ENCODE data around the gene SIRT7. TPM values are rescaled to one million over a fixed set of nuclear protein-coding genes. Genes with fewer than 3 reads are reported as not detected.
"Not testable (repeated sequence)": the region's sequence is repeated elsewhere in the genome, so short reads cannot be mapped to it uniquely, and the experiment has no call there.

SIRT7 gene
- total RNA-seq, 1 experiment from 2014 or later, result 51.6 TPM

- H3K4me3 ChIP-seq (ENCODE audit: low read length), result no peak overlapping the region
- no peaks in the 10 kb centered on the region for H3K36me3 ChIP-seq (ENCODE audit: low read depth, low read length)
- no peak overlapping the region for H2AFZ ChIP-seq (ENCODE audit: low read length)
- H3K79me2 ChIP-seq (ENCODE audit: low read length), result no peaks in the 10 kb centered on the region
- no peak overlapping the region for H3K4me2 ChIP-seq (ENCODE audit: low read length)
- intact Hi-C loops (cut with micrococcal nuclease), result no loop called here
- POLR2A ChIA-PET (ENCODE audit: unreplicated experiment), result no interaction called here
- no peaks in the 10 kb centered on the region for H3K9me2 ChIP-seq (replicated peaks; ENCODE audit: low read length)
- no TSS peak for BruUV-seq (replicated peaks)
- TF ChIP-seq CTCF (conservative IDR thresholded peaks at IDR 0.05; ENCODE audit: low read depth, low read length) (no peak), EZH2phosphoT487 (IDR thresholded peaks at IDR 0.05; ENCODE audit: borderline replicate concordance, low read length) (no peak), EZH2 (IDR thresholded peaks at IDR 0.05; ENCODE audit: low read length, unreplicated experiment) (no peak)
- ATAC-seq (no peak), DNase-seq (no peak)
- H3K9me3 ChIP-seq (ENCODE audit: low read length), result no peaks in the 10 kb centered on the region
- no peak overlapping the region for H3K9ac ChIP-seq (ENCODE audit: low read length)
- H3K27ac ChIP-seq (ENCODE audit: low read length), result no peak overlapping the region
- CTCF ChIA-PET, result interaction anchor here (0.7 kb wide), 1 partner anchor 78 kb away, joined by 3 read pairs; no protein-coding TSS in a partner anchor
- no peaks in the 10 kb centered on the region for H3K4me1 ChIP-seq (ENCODE audit: insufficient read depth, low read length)
- no peaks in the 10 kb centered on the region for H4K20me1 ChIP-seq (ENCODE audit: low read length)
- H3K27me3 ChIP-seq (ENCODE audit: low read length), result peaks cover 11% of the 10 kb centered on the region
- H3F3A ChIP-seq (ENCODE audit: low read length, unreplicated experiment), result no peaks in the 10 kb centered on the region
These were observed 36.4 kb upstream of the SIRT7 start for GRCh38 chr17:81954131-81955057.

GRCh38 chr17:81953443-81953842 is 35.5 kb upstream of the SIRT7 start:
- H3K9me2 ChIP-seq (replicated peaks; ENCODE audit: low read length); H3K27ac ChIP-seq (ENCODE audit: low read length); H3F3A ChIP-seq (ENCODE audit: low read length, unreplicated experiment); H2AFZ ChIP-seq (ENCODE audit: low read length); intact Hi-C loops (cut with micrococcal nuclease); H3K9ac ChIP-seq (ENCODE audit: low read length); H3K79me2 ChIP-seq (ENCODE audit: low read length); H3K36me3 ChIP-seq (ENCODE audit: low read depth, low read length); POLR2A ChIA-PET (ENCODE audit: unreplicated experiment); H3K27me3 ChIP-seq (ENCODE audit: low read length); ATAC-seq; H3K4me1 ChIP-seq (ENCODE audit: insufficient read depth, low read length); H3K4me2 ChIP-seq (ENCODE audit: low read length); H3K9me3 ChIP-seq (ENCODE audit: low read length); BruUV-seq (replicated peaks); DNase-seq; H3K4me3 ChIP-seq (ENCODE audit: low read length); H4K20me1 ChIP-seq (ENCODE audit: low read length); CTCF ChIA-PET: not testable (repeated sequence)

GRCh38 chr17:81952792-81953228 is 34.8 kb upstream of the SIRT7 start:
- no peaks in the 10 kb centered on the region for H3K9me3 ChIP-seq (ENCODE audit: low read length)
- H4K20me1 ChIP-seq (ENCODE audit: low read length), result no peaks in the 10 kb centered on the region
- H3K27ac ChIP-seq (ENCODE audit: low read length), result no peak overlapping the region
- H3K79me2 ChIP-seq (ENCODE audit: low read length), result no peaks in the 10 kb centered on the region
- ChIA-PET CTCF (no interaction called here), POLR2A (ENCODE audit: unreplicated experiment) (no interaction called here)
- H3K9me2 ChIP-seq (replicated peaks; ENCODE audit: low read length), result no peaks in the 10 kb centered on the region
- H3K4me1 ChIP-seq (ENCODE audit: insufficient read depth, low read length), result no peaks in the 10 kb centered on the region
- H3K4me2 ChIP-seq (ENCODE audit: low read length), result no peak overlapping the region
- no TSS peak for BruUV-seq (replicated peaks)
- ATAC-seq, result no peak
- H3K36me3 ChIP-seq (ENCODE audit: low read depth, low read length), result no peaks in the 10 kb centered on the region
- no peak overlapping the region for H2AFZ ChIP-seq (ENCODE audit: low read length)
- DNase-seq, result no peak
- intact Hi-C loops (cut with micrococcal nuclease), result no loop called here
- TF ChIP-seq EZH2 (IDR thresholded peaks at IDR 0.05; ENCODE audit: low read length, unreplicated experiment) (no peak), EZH2phosphoT487 (IDR thresholded peaks at IDR 0.05; ENCODE audit: borderline replicate concordance, low read length) (no peak)
- H3K27me3 ChIP-seq (ENCODE audit: low read length), result no peaks in the 10 kb centered on the region
- H3K9ac ChIP-seq (ENCODE audit: low read length), result no peak overlapping the region
- H3F3A ChIP-seq (ENCODE audit: low read length, unreplicated experiment), result no peaks in the 10 kb centered on the region
- no peak overlapping the region for H3K4me3 ChIP-seq (ENCODE audit: low read length)

Data from PC-3 (cell line).